Left renal pelvis (tissue), 4 donors: ENCODE data around the gene YPEL3. TPM values are rescaled to one million over a fixed set of nuclear protein-coding genes. Genes with fewer than 3 reads are reported as not detected.
A peak's percentile ranks its signal among the peaks of the same experiment; 100 is the strongest.

Experiments used
- DNase-seq, 4 donors: peaks; one replicate each; pipeline ENCODE4 v3.0.0-alpha.2; 2013; ENCODE audit warnings: low read depth in 4 of 4, low spot score in 3 of 4
- polyA plus RNA-seq, 4 donors: library from polyadenylated mRNA; unstranded; fragments of 120-200 nt; gene quantifications; one replicate each; pipeline ENCODE4 v1.2.1, GENCODE V29; 2013; ENCODE audit not compliant: insufficient read length in 4 of 4

The YPEL3 gene
- polyA plus RNA-seq, 4 donors, result 51.7 to 78.4 (median 59.6) TPM

DNA sequence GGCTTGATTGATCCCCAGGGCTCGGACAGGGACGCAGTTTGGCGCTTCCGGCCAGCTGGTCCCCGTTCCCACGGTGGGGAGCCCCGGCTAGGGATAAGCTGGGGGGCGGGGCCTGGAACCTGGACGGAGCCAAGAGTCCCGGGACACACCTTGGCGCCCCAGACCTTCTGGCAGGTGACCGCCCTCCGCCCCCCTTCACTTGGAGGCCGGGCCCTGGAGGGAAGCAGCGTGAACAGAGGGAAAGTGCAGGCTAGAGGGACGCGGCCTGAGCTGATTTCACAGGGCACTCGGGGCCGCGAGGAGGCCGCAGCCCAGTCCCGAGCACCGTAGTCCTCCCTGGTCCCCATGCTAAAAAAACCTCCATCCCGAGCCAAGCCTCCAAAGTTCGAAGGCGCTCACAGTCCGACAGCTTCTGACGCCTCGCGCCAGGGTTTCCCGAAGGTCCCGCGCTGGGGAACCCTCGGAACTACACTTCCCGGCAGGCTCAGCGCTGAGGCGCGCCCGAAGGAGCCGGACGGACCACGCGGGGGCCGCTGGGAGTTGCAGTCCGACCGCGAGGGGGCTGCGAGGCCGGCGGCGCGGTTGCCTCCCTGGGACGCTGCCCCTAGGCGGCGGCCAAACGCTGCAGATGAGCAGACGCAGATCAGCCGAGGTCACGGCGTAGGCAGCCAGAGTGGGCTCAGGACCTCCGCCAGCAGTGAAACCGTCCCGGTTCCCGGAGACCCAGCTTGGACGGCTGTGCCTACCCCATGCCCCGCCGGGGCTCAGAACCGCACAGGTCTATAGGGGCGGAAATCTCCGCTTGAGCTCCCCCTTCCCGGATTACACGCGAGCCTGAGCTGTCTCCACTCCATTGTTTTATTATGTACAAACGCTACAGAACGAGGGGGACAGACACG is 4.3 kb downstream of the YPEL3 start, which contains the start of gene TBX6:
Gene TBX6, minus strand, starts transcription at position 451 of the 899 bp plus-strand sequence. CDS start 731 bp downstream, outside the sequence.
- peak; percentile 74 to 86 (median 81) for DNase-seq

DNA sequence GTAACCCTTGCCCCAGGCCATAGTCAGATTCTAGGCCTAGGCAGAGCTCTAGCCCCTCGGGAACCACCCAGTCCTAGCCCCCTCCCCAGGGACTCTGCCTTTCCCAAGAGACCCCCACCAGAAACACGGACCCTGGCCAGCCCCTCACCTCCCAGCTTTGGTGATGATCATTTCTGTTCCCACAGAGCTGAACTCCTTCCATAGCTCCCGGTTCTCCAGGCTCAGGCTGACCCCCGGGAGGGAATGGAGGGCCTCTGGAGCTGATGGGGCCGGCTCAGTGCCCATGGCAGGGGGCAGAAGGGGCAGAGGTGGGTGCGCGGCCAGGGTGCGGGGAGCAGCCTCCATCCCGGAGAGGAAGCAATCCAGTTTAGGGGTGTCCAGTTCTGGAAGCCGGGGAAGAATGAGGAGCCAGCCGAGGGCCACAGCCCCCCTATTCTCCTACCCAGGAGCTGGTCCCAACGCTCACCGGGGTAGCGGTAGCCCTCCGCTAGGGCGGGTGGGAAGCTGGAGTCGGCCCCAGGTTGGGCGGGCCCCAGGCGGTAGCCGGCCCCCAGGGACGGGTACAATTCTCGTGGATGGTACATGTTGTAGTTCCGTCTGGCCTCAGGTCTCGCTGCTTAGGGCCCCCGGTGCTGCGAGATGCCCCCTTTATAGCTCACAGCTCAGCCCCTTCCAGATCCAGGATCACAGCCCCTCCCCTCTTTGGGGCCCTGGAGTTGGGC is 5.2 kb downstream of the YPEL3 start:
- DNase-seq, result no peak

DNA sequence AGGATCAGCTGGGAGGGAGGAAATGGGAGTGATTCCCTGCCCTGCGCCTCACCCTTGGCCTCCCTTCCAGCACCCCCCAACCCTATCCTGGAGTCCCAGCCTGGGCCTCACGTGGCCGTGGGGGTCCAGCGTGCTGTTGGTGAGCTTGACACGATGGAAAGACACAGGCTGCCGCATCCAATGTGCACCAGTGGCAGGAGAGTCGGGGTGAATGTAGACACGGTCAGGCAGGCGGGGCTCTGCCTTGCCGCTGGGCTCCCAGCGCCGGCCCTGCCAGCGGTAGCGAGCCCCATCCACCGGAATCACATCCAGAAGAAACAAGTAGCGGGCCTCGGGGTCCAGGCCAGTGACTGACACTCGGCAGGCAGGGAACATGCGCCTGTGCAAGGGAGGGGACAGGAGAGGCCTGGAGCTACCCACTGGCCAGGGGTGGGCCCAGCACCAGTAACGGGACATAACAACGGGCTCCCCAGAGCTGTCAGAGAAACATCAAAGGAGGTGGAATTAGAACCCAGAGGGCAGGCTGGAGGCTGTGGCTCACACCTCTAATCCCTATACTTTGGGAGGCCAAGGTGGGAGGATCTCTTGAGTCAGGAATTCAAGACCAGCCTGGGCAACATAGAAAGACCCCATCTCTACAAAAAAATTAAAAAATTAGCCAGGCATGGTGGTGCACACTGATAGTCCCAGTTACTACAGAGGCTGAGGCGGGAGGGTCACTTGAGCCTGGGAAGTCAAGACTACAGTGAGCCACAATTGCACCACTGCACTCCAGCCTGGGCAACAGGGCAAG is 7.0 kb downstream of the YPEL3 start:
- DNase-seq, result no peak

DNA sequence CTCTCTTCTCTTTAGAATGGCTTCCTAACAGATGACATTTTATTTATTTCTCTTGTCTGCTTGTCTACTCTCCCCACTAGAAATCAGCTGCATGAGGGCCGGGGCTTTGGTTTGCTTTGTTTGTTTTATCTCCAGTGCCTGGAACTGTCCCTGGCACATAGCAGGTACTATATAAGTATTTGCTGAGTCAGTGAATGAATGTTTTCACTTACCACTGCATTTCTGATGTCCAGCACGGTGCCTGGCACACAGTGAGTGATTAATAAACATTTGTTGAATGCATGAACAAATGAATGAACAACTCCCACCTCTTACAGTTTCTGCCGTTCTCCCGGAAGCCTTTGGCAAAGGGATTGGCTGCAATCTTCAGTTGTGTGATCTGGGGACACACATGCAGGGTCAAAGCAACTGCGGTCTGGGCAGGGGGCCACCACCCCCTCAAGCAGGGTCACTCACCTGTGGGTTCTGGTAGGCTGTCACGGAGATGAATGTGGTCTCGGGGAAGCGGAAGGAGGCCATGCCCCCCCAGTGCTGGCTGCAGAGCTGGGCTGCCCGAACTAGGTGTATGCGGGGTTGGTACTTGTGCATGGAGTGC is 7.7 kb downstream of the YPEL3 start:
- DNase-seq, result no peak

DNA sequence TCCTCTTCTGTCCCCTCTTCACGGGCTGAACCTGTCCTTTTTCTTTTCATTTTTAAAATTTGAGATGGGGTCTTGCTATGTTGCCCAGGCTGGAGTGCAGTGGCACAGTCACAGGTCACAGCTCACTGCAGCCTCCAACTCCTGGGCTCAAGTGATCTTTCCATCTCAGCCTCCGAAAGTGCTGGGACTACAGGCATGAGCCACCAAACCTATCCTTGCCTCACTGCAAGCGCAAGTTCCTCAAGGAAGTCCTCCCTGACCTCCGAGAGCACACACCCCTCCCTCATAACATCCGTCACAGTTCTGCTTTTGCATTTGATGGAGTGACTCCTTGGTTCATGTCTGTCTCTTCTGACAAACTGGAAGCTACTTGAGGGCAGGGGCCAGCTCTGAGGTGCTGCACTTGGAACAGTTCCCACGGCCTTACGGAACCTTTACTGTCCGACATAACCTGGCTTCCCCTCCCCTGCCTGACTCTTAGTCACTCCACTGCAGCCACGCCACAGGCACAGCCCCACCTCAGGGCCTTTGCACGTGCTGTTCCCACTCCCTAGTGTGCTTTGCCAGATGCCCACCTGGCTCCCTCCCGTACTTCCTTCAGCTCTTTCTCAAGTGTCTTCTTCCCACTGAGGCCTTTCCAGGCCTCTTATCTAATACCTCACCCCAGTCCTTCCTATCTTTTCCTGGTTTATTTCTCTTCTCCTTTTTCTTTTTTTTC is 8.7 kb downstream of the YPEL3 start:
- no peak for DNase-seq

DNA sequence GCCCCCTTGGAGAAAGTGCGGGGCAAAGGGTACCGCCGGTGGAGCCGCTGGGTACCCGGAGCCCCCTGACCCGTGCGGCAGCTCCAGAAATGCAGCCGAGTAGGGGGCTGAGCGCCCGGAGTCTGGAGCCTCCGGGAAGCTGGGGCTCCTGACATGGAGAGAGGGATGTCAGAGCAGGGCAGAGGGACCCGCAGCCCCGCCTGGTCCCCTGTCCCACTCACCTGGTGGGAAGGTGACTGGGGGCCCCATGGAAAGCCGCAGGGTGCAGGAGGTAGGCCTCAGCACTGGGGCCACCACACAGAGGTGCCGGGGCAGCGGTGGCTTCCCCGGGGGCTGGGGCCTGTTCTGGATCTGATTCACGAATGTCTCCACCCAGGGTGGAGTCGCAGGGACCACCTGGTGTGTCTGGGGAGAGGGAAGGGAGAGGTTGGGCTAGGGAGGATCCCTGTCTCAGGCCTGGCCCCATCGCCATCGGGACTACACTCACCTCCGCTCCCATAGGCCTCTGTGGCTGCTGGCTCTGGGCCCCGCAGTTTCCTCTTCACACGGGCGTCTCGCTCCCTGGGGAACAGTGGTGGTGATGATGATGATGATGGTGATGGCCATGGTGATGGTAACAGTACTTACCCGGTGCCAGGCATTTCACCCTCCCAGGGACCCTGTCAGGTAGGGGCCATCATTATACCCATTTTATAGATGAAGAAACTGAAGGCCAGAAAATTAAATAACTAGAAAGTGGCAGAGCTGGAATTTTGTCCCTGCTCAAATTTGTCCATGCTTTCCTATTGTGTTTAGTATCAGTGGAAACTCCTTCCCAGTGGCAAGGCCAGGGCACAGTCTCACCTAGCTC is 9.5 kb downstream of the YPEL3 start:
- no peak for DNase-seq

DNA sequence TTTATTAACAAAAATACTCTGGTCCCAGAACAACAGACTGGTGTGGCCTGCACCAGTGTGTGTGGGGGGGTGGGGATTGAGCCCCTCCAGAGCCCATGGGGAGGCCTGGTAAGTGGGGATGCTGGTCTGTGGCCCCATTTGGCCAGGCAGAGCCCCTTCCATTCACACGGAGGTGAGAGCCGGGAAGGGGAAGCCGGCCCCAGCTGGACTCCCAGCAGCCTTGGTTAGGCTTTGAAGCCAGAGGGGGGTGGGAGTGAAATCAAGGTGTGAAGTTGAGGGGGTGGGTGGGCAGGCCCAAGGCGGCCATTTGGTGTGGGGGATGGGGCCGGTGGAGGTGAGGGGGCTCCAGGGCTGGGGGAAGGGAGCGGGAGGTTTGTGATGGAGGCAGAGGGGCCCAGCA is 10.2 kb downstream of the YPEL3 start:
- no peak for DNase-seq

DNA sequence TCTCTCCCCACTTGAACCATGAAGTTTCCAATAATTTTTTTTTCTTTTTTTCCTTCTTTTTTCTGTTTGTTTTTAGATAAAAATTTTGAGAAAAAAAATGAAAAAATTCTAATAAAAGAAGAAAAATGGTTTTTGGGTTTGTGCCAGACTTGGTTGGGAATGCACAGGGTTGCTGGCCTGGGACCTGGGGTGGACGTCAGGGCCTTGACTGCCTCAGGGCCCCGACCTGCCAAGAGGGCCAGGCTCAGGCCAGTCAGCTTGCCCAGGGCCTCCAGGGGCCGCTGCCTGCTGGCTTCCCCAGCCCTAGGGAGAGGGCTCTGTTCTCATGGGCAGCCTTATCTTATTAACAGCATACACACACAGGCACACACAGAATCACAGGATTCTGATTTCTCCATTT is 10.8 kb downstream of the YPEL3 start:
- DNase-seq, result no peak

DNA sequence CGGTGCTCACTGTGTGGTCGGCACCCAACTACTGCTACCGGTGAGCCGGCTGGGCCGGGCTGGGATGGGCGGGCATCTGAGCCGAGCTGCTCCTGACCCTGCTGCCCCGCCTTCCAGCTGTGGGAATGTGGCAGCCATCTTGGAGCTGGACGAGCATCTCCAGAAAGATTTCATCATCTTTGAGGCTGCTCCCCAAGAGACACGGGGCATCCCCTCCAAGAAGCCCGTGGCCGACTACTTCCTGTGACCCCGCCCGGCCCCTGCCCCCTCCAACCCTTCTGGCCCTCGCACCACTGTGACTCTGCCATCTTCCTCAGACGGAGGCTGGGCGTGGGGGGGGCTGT is 11.2 kb downstream of the YPEL3 start:
- no peak for DNase-seq

DNA sequence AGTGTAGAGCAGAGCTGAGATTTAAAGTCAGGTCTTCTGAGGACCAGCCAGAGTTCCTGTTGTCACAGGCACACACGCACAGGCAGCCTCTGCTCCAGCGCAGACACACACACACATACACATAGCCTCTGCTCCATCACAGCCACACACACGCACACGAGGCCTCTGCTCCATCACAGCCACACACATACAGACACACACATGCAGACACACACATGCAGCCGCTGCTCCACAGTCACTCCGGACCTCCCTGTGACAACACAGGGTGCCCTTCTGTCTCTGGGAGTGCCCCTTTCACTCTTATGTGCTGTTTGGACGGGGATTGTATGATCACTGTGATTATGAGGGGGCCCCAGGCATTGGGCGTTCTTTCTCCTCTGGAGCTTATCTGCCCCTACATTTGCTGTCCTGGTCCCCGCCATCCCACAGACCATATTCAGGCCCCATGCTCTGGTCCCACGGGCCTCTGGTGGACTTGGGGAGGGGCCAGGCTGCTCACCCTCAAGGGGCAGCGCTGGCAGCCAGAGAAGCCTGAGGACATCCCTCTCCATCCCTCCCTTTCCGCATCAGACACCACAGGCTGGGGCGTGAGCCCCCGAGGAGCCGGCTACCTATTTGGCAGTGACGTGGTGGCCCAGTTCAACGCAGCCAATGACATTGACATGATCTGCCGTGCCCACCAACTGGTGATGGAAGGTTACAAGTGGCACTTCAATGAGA is 11.8 kb downstream of the YPEL3 start:
- no peak for DNase-seq

DNA sequence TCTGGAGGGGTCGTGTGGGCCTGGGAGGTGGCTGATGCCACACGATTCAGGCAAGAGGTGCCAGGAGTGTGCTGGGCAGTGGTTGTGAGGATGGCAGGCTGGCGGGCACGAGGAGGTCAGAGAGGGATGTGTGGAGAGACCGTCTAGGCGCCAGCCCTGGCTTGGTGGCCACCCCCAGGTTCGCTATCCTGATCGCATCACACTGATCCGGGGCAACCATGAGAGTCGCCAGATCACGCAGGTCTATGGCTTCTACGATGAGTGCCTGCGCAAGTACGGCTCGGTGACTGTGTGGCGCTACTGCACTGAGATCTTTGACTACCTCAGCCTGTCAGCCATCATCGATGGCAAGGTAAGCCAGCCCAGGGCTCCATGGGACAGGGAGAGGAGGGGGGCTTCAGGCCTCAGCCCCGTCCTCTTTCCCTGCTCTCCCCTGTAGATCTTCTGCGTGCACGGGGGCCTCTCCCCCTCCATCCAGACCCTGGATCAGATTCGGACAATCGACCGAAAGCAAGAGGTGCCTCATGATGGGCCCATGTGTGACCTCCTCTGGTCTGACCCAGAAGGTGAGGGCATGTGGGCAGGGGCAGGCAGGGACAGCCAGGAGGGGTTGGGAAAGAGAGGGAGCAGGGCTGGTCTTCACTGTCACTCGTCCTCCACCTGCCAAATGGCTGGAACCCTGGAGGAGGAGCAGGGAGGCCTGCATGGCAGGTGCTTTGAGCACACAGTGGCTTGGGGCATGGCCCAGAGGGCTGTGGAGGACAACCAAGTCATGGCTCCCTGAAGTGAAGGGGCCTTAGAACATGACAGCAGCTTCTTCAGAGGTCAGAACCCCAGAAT is 12.6 kb downstream of the YPEL3 start:
- DNase-seq, result no peak

DNA sequence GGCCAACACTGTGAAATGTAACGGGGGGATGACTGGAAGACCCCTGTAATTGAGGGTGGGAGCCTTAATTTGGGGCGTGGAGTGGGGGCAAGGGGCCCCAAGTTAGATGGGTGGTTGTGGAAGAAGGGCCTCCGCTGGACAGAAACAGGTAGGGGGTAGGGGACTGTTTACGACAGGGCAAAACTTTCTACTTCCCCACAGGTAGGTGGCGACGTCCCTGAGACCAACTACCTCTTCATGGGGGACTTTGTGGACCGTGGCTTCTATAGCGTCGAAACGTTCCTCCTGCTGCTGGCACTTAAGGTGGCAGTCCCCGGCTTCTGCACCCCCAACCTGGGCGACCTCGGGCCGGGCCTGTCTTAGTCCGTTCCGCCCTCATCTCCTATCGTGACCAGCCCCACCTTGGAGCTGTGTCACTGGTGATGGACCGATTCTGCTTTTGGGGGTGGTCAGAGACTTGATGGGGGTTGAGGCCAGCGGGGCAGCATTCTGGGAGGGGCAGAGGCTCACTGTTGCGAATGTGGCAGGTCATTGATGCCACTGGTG is 13.4 kb downstream of the YPEL3 start:
- DNase-seq, result no peak

DNA sequence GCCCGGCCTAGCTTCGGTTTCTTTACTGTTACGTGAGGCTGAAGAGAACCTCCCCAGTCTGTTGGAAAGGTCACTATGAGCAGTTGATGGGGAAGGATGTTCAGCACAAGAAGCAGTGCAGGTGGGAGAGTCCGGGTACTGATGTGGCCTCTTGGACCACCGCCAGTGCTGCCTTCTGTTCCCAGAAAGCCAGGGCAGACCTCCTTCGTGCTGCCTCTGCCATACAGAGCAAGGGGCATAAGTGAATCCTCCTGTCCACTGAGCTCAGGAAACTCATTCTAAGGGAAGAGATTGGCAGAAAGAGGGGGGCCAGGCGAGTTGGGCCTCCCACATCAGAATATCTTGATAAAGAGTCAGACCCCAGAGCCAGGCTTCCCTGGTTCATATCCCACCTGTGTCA is 16.5 kb downstream of the YPEL3 start:
- no peak for DNase-seq

DNA sequence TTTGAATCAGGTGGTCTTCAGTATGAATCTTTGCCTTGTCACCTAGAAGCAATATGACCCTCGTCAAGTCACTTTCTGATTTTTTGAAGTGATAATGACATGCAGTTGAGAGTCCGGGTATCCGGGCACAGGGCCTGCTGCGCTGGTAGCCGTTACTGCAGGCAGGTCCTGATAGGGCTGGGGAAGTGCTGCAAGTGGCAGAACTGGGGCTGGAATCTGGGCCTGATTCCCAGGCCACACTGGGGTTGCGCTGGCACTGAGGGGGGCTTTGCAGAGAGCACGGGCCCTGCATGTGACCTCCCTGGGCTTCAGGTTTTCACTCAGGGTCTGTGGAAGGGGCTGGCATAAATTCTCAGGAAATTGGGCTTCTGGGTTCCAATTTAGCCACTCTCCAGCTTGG is 17.3 kb downstream of the YPEL3 start:
- DNase-seq, result no peak

DNA sequence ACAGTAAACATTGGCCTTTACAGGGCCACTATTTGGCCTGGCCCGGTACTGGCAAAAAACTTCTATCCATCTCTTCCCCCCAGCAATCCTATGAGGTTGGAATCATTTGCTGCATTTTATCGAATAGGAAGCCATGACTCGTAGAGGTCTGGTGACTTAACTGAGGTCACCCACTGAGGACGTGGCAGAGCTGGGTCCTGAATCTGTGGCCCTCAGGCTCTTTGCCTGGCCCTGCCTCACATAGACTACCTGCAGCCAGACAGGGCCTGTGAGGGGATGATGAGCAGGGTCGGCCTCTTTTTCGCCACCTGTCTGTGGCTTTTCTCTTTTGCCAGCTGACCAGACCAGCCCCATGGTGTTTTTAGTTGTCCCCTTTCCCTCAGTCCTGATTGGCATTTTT is 18.4 kb downstream of the YPEL3 start:
- no peak for DNase-seq

DNA sequence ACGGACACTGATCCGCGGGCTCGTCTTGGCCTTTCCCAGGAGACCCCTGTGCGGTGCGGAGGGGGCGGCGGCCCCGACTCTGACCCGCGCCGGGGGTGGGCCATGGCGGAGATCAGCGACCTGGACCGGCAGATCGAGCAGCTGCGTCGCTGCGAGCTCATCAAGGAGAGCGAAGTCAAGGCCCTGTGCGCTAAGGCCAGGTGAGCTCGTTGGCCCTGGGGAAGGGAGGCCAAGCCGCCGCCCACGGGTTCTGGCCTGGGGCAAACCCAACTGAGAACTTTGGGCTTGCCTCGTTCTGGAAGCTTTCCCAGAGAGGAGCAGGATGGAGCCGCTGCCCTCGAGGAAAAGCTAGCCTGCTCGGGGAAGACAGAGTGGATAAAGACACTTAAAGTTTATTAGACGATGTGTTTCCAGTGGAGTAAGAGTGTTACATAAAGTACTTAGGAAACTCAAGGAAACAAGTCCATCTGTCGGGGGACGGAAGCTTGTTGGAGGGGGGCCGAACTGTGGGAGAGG is 19.7 kb downstream of the YPEL3 start:
- no peak for DNase-seq
